HCT116 (cell line): Measurements from ENCODE around the gene CERS3.

Source experiments
- EZH2 ChIP-seq: fragments of 200-600 bp; sonication (generic); IDR thresholded peaks from 2 replicates; pipeline ENCODE4 v1.6.1; 2017; ENCODE audit warnings: antibody characterized with exemption, mixed run types
- POLR2AphosphoS5 ChIP-seq: IDR thresholded peaks from 2 replicates; pipeline ENCODE4 v1.6.1; 2011; ENCODE audit warnings: mild to moderate bottlenecking, low read depth, low read length, moderate library complexity

DNA sequence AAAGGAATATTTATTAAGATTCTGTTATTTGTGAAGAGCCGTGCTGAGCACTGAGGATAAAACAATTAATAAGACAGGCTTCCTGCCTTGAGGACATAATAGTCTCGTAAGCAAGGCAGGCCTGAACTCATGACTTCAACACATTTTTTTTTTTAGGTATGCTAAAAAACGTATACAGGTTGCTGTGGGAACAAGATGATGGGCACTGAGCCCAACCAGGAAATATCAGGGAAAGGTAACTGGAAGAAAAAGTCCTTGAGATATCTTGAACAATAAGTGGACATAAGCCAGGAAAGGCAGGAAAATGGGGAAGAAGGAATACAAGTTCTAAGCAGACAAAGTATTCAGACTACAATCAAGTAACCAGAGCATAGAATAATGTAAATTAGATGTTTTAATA lies 26.1 kb downstream of the CERS3 start:
- TF ChIP-seq POLR2AphosphoS5 (no peak), EZH2 (no peak)
